MG63 (cell line): ENCODE measurements around the gene ASB13. TPM values are rescaled to one million over a fixed set of nuclear protein-coding genes. Genes with fewer than 3 reads are reported as not detected.

Source experiments
- DNase-seq: peaks from one replicate; pipeline ENCODE4 v3.0.0-alpha.2; 2020
- H3K27me3 ChIP-seq: fragments of 250-450 bp; sonication (Bioruptor Pico); 2 replicates; pipeline ENCODE4 v1.5.1; 2020; ENCODE audit warnings: mild to moderate bottlenecking, moderate library complexity
- H3K36me3 ChIP-seq: fragments of 250-450 bp; sonication (Bioruptor Pico); 2 replicates; pipeline ENCODE4 v1.5.1; 2020; ENCODE audit warnings: mild to moderate bottlenecking, moderate library complexity
- H3K4me3 ChIP-seq: fragments of 250-450 bp; sonication (Bioruptor Pico); 2 replicates; pipeline ENCODE4 v1.5.1; 2020; ENCODE audit warnings: mild to moderate bottlenecking, moderate library complexity
- H3K9me3 ChIP-seq: fragments of 250-450 bp; sonication (Bioruptor Pico); 2 replicates; pipeline ENCODE4 v1.5.1; 2020; ENCODE audit warnings: mild to moderate bottlenecking, moderate library complexity
- total RNA-seq: library from RNA; depleted of rRNA; stranded (reverse); fragments of >200 nt; shearing (Covaris generic); gene quantifications from 2 replicates; pipeline ENCODE4 v1.2.3, GENCODE V29; 2014; ENCODE audit warnings: low replicate concordance

ASB13 gene
- total RNA-seq, 1 experiment from 2014 or later, result 0.92 TPM

- Histone ChIP-seq H3K27me3 (no peaks in the 10 kb centered on the region), H3K4me3 (no peak overlapping the region), H3K36me3 (no peaks in the 10 kb centered on the region), H3K9me3 (no peaks in the 10 kb centered on the region)
- DNase-seq, result no peak
Observed at GRCh38 chr10:5606864-5607263, 59.5 kb downstream of the ASB13 start.

GRCh38 chr10:5606321-5606720 lies 60.1 kb downstream of the ASB13 start:
- no peaks in the 10 kb centered on the region for H3K36me3 ChIP-seq
- H3K4me3 ChIP-seq, result no peak overlapping the region
- no peak for DNase-seq
- no peaks in the 10 kb centered on the region for H3K9me3 ChIP-seq
- no peaks in the 10 kb centered on the region for H3K27me3 ChIP-seq

GRCh38 chr10:5604961-5605360 lies 61.4 kb downstream of the ASB13 start:
- no peak for DNase-seq
- Histone ChIP-seq H3K4me3 (no peak overlapping the region), H3K9me3 (no peaks in the 10 kb centered on the region), H3K36me3 (no peaks in the 10 kb centered on the region), H3K27me3 (no peaks in the 10 kb centered on the region)

GRCh38 chr10:5604236-5604925 lies 62.0 kb downstream of the ASB13 start:
- H3K36me3 ChIP-seq, result no peaks in the 10 kb centered on the region
- no peak for DNase-seq
- no peak overlapping the region for H3K4me3 ChIP-seq
- H3K27me3 ChIP-seq, result no peaks in the 10 kb centered on the region
- no peaks in the 10 kb centered on the region for H3K9me3 ChIP-seq

- Histone ChIP-seq H3K27me3 (no peaks in the 10 kb centered on the region), H3K36me3 (no peaks in the 10 kb centered on the region), H3K9me3 (no peaks in the 10 kb centered on the region), H3K4me3 (no peak overlapping the region)
- DNase-seq, result no peak
Observed at GRCh38 chr10:5603848-5604170, 62.6 kb downstream of the ASB13 start.

GRCh38 chr10:5603091-5603847 lies 63.1 kb downstream of the ASB13 start:
- no peaks in the 10 kb centered on the region for H3K27me3 ChIP-seq
- no peak overlapping the region for H3K4me3 ChIP-seq
- H3K9me3 ChIP-seq, result no peaks in the 10 kb centered on the region
- H3K36me3 ChIP-seq, result no peaks in the 10 kb centered on the region
- DNase-seq, result no peak

GRCh38 chr10:5601826-5602495 lies 64.4 kb downstream of the ASB13 start:
- Histone ChIP-seq H3K9me3 (no peaks in the 10 kb centered on the region), H3K36me3 (no peaks in the 10 kb centered on the region), H3K27me3 (no peaks in the 10 kb centered on the region), H3K4me3 (no peak overlapping the region)
- DNase-seq, result no peak

GRCh38 chr10:5600908-5601307 lies 65.5 kb downstream of the ASB13 start:
- DNase-seq, result peak; percentile 36
- Histone ChIP-seq H3K36me3 (no peaks in the 10 kb centered on the region), H3K4me3 (no peak overlapping the region), H3K9me3 (no peaks in the 10 kb centered on the region), H3K27me3 (no peaks in the 10 kb centered on the region)

- Histone ChIP-seq H3K36me3 (no peaks in the 10 kb centered on the region), H3K27me3 (no peaks in the 10 kb centered on the region), H3K9me3 (no peaks in the 10 kb centered on the region), H3K4me3 (no peak overlapping the region)
- DNase-seq, result no peak
Observed at GRCh38 chr10:5599613-5600520, 66.5 kb downstream of the ASB13 start.

GRCh38 chr10:5598085-5598690 lies 68.2 kb downstream of the ASB13 start:
- no peaks in the 10 kb centered on the region for H3K36me3 ChIP-seq
- no peak overlapping the region for H3K4me3 ChIP-seq
- DNase-seq, result no peak
- H3K27me3 ChIP-seq, result no peaks in the 10 kb centered on the region
- H3K9me3 ChIP-seq, result no peaks in the 10 kb centered on the region

GRCh38 chr10:5596611-5597341 lies 69.6 kb downstream of the ASB13 start:
- no peak for DNase-seq
- no peaks in the 10 kb centered on the region for H3K9me3 ChIP-seq
- H3K4me3 ChIP-seq, result no peak overlapping the region
- H3K36me3 ChIP-seq, result no peaks in the 10 kb centered on the region
- H3K27me3 ChIP-seq, result no peaks in the 10 kb centered on the region

GRCh38 chr10:5595994-5596471 lies 70.4 kb downstream of the ASB13 start:
- no peaks in the 10 kb centered on the region for H3K36me3 ChIP-seq
- H3K27me3 ChIP-seq, result no peaks in the 10 kb centered on the region
- DNase-seq, result peak; percentile 62
- H3K9me3 ChIP-seq, result no peaks in the 10 kb centered on the region
- no peak overlapping the region for H3K4me3 ChIP-seq

GRCh38 chr10:5595591-5595990 lies 70.8 kb downstream of the ASB13 start:
- no peaks in the 10 kb centered on the region for H3K9me3 ChIP-seq
- DNase-seq, result no peak
- no peak overlapping the region for H3K4me3 ChIP-seq
- H3K27me3 ChIP-seq, result no peaks in the 10 kb centered on the region
- H3K36me3 ChIP-seq, result no peaks in the 10 kb centered on the region

- no peaks in the 10 kb centered on the region for H3K9me3 ChIP-seq
- no peak overlapping the region for H3K4me3 ChIP-seq
- DNase-seq, result no peak
- no peaks in the 10 kb centered on the region for H3K36me3 ChIP-seq
- H3K27me3 ChIP-seq, result no peaks in the 10 kb centered on the region
Observed at GRCh38 chr10:5595095-5595494, 71.3 kb downstream of the ASB13 start.

- DNase-seq, result no peak
- Histone ChIP-seq H3K4me3 (no peak overlapping the region), H3K36me3 (no peaks in the 10 kb centered on the region), H3K27me3 (no peaks in the 10 kb centered on the region), H3K9me3 (no peaks in the 10 kb centered on the region)
Observed at GRCh38 chr10:5594271-5595049, 71.9 kb downstream of the ASB13 start.
